ENCODE results near the gene IL15. TPM values are rescaled to one million over a fixed set of nuclear protein-coding genes. Genes with fewer than 3 reads are reported as not detected.
"Not testable (repeated sequence)": the region's sequence is repeated elsewhere in the genome, so short reads cannot be mapped to it uniquely, and the experiment has no call there.

The IL15 gene
- total RNA-seq, 1 donor from 2014 or later = 6.0 TPM

GRCh38 chr4:141702472-141703182 lies 66.2 kb downstream of the IL15 start:
- DNase-seq (ENCODE audit: low read depth) = peak; percentile 92

DNA sequence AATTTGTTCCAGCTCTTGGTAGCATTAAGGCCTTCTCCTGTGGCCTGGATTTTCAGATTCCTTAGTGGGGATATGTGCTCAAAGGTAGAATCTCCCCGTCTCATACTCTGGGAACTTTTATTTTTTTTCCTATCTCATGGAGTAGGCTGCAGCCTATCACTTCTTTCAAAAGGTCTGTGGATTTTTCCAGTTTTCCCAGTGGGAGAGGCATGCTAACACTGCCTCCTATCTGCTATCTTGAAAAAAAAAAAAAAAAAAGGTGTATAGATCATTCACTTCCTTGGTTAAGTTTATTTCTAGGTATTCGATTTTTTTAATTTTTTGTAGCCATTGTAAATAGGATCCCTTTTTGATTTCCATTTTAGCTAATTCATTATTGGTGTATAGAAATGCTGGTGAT lies 67.1 kb downstream of the IL15 start:
- no peak for DNase-seq (ENCODE audit: low read depth)

DNA sequence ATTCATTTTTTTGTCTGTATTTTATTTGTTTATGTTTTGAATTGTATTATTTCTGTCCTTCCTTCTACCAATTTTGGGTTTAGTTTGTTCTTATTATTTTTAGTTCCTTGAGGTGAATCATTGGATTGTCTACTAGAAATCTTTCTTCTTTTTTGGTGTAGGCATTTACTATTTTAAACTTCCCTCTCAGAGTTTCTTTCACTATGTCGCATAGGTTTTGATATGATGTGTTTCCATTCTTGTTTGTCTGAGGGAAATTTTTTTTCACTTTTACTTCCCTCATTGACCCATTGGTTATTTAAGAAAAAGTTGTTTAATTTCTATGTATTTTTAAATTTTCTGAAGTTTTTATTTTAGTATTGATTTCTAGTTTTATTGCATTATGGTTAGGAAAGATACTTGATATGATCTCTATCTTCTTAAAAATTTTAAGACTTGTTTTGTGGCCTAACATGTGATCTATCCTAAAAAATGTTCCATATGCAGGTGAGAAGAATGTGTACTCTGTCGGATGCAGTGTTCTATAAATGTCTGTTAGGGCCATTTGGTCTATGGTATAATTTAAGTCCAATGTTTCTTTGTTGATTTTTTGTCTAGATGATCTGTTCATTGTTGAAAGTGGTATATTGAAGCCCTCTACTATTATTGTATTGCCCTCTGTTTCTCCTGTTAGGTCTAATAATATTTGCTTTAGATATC lies 68.8 kb downstream of the IL15 start:
- DNase-seq (ENCODE audit: low read depth) = no peak

DNA sequence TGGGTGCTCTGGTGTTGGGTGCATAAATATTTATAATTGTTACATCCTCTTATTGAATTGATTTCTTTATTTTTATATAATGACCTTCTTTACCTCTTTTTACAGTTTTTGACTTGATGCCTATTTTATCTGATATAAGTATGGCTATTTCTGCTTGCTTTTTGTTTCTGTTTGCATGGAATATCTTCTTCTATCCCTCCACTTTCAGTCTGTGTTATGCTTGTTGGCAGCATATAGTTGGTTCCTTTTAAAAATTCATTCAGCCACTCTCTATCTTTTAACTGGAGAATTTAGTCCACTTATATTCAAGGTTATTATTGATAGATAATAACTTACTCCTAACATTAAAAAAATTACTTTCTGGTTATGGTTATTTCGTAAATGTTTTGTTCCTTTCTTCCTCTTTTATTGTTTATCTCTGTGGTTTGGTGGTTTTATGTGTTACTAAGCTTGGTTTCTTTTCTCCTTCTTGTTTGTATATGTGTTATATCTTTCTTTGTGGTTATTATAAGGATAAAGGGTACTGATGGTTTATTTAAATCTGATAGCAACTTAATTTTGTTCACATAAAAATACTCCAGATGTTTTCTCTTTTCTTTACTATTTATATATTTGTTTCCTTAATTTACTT lies 69.5 kb downstream of the IL15 start:
- no peak for DNase-seq (ENCODE audit: low read depth)

DNA sequence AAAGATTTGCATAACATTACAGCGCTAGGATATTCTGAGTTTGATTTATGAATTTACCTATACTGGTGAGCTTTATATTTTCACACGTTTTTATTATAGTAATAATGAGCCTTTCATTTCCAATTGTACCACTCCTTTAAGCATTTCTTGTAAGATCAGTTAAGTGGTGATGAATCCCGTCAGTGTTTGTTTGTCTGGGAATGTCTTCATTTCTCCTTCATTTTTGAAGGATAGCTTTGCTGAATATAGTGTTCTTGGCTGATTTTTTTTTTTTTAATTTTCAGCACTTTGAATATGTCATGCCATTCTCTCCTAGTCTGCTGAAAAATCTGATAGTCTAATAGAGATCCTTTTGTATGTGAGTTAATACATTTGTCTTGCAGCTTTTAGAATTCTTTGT lies 70.1 kb downstream of the IL15 start:
- DNase-seq (ENCODE audit: low read depth) = no peak

GRCh38 chr4:141711211-141711610 lies 74.8 kb downstream of the IL15 start:
- DNase-seq (ENCODE audit: low read depth) = peak; percentile 37

GRCh38 chr4:141713185-141713584 lies 76.8 kb downstream of the IL15 start:
- peak; percentile 35 for DNase-seq (ENCODE audit: low read depth)

- DNase-seq (ENCODE audit: low read depth) = peak; percentile 28
Measured at GRCh38 chr4:141713771-141714445, 77.5 kb downstream of the IL15 start.

GRCh38 chr4:141719585-141719984 lies 83.2 kb downstream of the IL15 start:
- no peak for DNase-seq (ENCODE audit: low read depth)

- DNase-seq (ENCODE audit: low read depth) = no peak
Measured at GRCh38 chr4:141721174-141721573, 84.8 kb downstream of the IL15 start.

DNA sequence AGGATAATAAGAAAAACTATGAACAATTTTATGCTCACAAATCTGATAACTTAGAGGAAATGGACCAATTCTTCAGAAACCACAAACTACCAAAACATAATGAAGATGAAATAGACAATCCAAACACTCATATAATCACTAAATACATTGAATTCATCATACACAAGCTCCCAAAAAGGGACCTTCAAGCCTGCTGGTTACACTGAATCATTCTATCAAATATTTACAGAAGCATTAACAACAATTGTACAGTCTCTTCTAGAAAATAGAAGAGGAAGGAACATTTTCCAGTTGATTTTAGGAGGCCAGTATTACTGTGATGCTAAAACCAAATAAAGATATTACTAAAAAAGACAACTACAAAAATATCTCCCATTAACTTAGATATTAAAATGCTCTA lies 88.3 kb downstream of the IL15 start:
- DNase-seq (ENCODE audit: low read depth) = no peak

DNA sequence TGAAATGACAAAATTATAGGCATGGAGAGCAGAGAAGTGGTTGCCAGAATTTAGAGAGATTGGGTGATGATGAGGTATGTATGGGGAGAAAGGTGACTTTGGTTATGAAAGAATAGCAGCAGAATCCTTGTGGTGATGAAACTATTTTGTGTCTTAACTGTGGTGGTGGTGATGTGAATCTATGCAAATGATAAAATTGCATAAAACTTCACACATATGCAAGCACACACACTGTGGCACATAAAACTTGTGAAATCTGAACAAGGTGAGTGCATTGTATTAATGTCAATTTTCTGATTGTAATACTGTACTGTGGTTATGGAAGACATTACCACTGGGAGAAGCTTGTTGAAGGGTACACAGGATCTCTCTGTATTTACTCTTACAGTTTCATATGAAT lies 91.0 kb downstream of the IL15 start:
- DNase-seq (ENCODE audit: low read depth) = no peak

DNA sequence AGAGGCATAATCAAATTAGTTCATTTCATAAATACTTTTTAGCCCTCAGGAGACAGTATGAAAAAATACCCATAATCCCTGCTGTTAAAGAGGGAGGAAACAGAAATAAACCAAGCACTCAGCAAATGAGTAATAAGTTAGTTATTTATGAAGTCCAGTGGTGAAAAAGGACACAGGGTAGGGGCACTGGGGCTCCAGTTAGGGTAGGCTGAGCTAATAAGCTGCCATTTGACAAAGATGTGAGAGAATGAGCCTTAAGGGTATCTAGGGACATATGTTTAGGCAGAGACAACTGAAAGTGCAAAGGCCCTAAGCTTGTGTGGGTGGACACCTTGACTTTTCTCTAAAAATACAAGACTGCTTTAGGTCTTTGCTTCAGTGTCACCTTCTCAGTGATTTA lies 94.4 kb downstream of the IL15 start:
- DNase-seq (ENCODE audit: low read depth) = no peak

DNA sequence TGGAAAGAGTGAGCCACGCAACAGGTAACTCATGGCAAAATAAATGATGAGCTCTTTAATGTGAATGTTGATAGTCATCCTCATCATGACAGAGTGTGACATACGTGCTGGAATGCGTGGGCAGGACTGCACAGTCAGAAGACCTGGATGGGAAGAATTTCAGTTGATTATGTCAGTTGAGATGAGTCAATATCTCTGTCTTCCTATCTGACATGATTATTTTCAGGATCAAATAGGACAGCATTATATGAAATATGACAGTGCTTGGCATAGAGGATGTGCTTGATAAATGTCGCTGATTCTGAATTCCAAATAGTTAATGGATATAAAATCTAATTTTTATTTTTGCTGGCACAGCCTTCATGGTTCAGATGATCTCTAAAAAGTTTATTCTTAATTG lies 95.1 kb downstream of the IL15 start:
- no peak for DNase-seq (ENCODE audit: low read depth)

GRCh38 chr4:141739636-141740035 lies 103.3 kb downstream of the IL15 start:
- no peak for DNase-seq (ENCODE audit: low read depth)

- no peak for DNase-seq (ENCODE audit: low read depth)
Measured at GRCh38 chr4:141746026-141746425, 109.6 kb downstream of the IL15 start.

GRCh38 chr4:141751806-141752205 lies 115.4 kb downstream of the IL15 start:
- not testable (repeated sequence) for DNase-seq (ENCODE audit: low read depth)

GRCh38 chr4:141757287-141757686 lies 120.9 kb downstream of the IL15 start:
- DNase-seq (ENCODE audit: low read depth) = no peak

- DNase-seq (ENCODE audit: low read depth) = no peak
Measured at GRCh38 chr4:141759796-141760425, 123.5 kb downstream of the IL15 start.

GRCh38 chr4:141761926-141762325 lies 125.5 kb downstream of the IL15 start:
- no peak for DNase-seq (ENCODE audit: low read depth)

DNA sequence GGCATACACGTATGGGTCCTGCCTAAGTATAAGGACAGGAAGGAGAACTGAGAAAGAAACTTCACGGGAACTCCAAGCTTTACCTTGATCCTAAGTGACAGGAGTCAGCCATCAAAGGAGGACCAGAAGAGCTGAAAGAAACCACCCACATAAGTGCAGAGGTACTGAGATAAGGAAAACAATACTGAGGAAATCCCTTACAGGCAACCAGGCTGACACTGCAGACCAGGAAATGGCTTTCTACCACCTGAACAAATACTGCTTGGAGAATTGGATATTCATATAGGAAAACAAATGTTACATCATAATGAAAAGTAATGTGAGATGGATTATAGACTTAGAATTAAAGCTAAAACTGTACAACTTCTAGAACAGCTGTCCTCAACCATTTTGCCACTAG lies 127.0 kb downstream of the IL15 start:
- no peak for DNase-seq (ENCODE audit: low read depth)
